ENCODE data around the gene CRYBG1.
"Not testable (repeated sequence)": the region's sequence is repeated elsewhere in the genome, so short reads cannot be mapped to it uniquely, and the experiment has no call there.

The CRYBG1 gene

DNA sequence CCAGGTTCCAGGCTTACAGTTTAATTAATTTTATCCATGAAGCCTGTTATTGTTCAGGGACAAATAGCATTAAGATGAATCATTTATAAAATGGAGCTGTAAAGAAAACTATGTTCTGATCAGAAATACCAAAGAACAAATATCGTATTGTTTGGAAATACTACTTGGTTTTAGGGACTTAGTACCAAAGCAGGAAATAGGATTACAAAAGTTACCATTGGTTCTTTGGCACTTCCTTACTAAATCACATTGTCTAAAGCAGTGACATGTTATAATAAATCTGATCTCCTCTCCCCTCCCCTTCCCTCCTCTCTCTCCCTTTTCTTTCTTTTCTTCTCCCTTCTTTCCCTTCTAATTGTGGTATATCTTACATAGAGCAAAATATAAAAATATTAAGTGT, 29.6 kb downstream of the CRYBG1 start:
- 95 to 100% methylated on average over 1 of the region's 1 CpG for WGBS, 2 experiments
- Histone ChIP-seq H3K9me3 (ENCODE audit: control insufficient read depth, low read length) (no peaks in the 10 kb centered on the region), H3K4me1 (ENCODE audit: control insufficient read depth, insufficient read depth, low read length) (no peaks in the 10 kb centered on the region), H3K27ac (ENCODE audit: insufficient read depth, low read depth, low read length, poor library complexity, severe bottlenecking) (no peak overlapping the region), H3K36me3 (ENCODE audit: control insufficient read depth, insufficient read depth, low read length) (no peaks in the 10 kb centered on the region), H3K27me3 (ENCODE audit: control insufficient read depth, insufficient read depth, low read length, poor library complexity, severe bottlenecking) (no peaks in the 10 kb centered on the region), H3K4me3 (ENCODE audit: insufficient read depth, low read depth, low read length) (no peak overlapping the region)

DNA sequence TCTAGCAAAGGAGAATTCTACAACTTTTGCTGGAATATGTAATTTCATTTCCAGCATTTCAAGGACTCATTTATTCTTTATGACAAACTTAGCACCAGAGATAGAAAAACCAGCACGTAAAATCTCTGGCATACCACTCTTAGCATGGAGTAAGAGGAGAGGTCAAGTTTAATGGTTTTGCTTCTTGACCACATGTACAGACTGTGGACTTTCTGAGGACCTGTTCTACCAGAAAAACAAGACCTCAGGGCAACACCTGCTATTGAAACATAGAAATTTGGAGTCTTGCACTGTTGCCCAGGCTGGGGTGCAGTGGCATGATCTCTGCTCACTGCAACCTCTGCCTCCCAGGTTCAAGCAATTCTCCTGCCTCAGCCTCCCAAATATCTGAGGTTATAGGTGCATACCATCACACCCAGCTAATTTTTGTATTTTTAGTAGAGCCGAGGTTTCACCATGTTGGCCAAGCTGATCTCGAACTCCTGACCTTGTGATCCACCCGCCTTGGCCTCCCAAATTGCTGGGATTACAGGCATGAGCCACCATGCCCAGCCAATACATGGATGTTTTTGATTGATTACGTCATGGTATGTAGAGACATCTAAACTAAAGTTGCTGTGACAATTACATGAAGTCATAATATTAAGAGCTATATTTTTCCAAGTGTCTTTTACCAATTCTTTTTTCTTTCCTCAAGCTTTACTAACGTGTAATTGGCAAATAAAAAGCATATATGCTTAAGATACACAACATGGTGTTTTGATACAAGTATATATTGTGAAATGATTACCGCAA, 36.1 kb downstream of the CRYBG1 start:
- WGBS, 2 experiments, result 93 to 95% methylated on average over 4 to 5 of the region's 7 CpGs
- H3K9me3 ChIP-seq (ENCODE audit: control insufficient read depth, low read length), result no peaks in the 10 kb centered on the region
- H3K4me3 ChIP-seq (ENCODE audit: insufficient read depth, low read depth, low read length), result no peak overlapping the region
- no peaks in the 10 kb centered on the region for H3K36me3 ChIP-seq (ENCODE audit: control insufficient read depth, insufficient read depth, low read length)
- no peaks in the 10 kb centered on the region for H3K4me1 ChIP-seq (ENCODE audit: control insufficient read depth, insufficient read depth, low read length)
- H3K27me3 ChIP-seq (ENCODE audit: control insufficient read depth, insufficient read depth, low read length, poor library complexity, severe bottlenecking), result no peaks in the 10 kb centered on the region
- H3K27ac ChIP-seq (ENCODE audit: insufficient read depth, low read depth, low read length, poor library complexity, severe bottlenecking), result no peak overlapping the region

DNA sequence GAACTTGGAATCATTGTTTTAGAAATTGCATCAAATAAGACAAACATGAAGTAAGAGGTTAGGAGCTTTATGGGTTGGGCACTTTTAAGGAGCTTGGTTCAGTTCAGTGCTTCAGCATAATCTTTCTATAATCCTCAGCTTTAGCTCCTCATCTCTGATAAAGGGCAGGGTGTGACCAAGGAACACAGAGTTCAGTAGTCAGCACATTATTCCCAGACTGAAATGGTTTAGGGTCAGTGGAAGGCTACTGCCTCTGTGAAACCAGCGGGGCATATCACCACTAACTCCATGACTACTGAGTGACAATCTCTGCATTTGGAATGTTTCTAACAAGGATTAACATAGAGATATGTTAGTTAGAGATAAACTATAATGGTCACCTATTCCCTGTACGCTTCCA, 36.9 kb downstream of the CRYBG1 start:
- Histone ChIP-seq H3K9me3 (ENCODE audit: control insufficient read depth, low read length) (no peaks in the 10 kb centered on the region), H3K4me3 (ENCODE audit: insufficient read depth, low read depth, low read length) (no peak overlapping the region), H3K27me3 (ENCODE audit: control insufficient read depth, insufficient read depth, low read length, poor library complexity, severe bottlenecking) (no peaks in the 10 kb centered on the region), H3K27ac (ENCODE audit: insufficient read depth, low read depth, low read length, poor library complexity, severe bottlenecking) (no peak overlapping the region), H3K4me1 (ENCODE audit: control insufficient read depth, insufficient read depth, low read length) (no peaks in the 10 kb centered on the region), H3K36me3 (ENCODE audit: control insufficient read depth, insufficient read depth, low read length) (no peaks in the 10 kb centered on the region)
- WGBS, 2 experiments, result 83 to 100% methylated on average over 2 of the region's 2 CpGs

GRCh38 chr6:106398621-106399020, 38.1 kb downstream of the CRYBG1 start:
- no peaks in the 10 kb centered on the region for H3K9me3 ChIP-seq (ENCODE audit: control insufficient read depth, low read length)
- H3K36me3 ChIP-seq (ENCODE audit: control insufficient read depth, insufficient read depth, low read length), result no peaks in the 10 kb centered on the region
- no peak overlapping the region for H3K27ac ChIP-seq (ENCODE audit: insufficient read depth, low read depth, low read length, poor library complexity, severe bottlenecking)
- no peaks in the 10 kb centered on the region for H3K27me3 ChIP-seq (ENCODE audit: control insufficient read depth, insufficient read depth, low read length, poor library complexity, severe bottlenecking)
- 90 to 93% methylated on average over 3 of the region's 3 CpGs for WGBS, 2 experiments
- no peak overlapping the region for H3K4me3 ChIP-seq (ENCODE audit: insufficient read depth, low read depth, low read length)
- H3K4me1 ChIP-seq (ENCODE audit: control insufficient read depth, insufficient read depth, low read length), result no peaks in the 10 kb centered on the region

- H3K4me1 ChIP-seq (ENCODE audit: control insufficient read depth, insufficient read depth, low read length); H3K4me3 ChIP-seq (ENCODE audit: insufficient read depth, low read depth, low read length); H3K9me3 ChIP-seq (ENCODE audit: control insufficient read depth, low read length); H3K27ac ChIP-seq (ENCODE audit: insufficient read depth, low read depth, low read length, poor library complexity, severe bottlenecking); H3K27me3 ChIP-seq (ENCODE audit: control insufficient read depth, insufficient read depth, low read length, poor library complexity, severe bottlenecking); H3K36me3 ChIP-seq (ENCODE audit: control insufficient read depth, insufficient read depth, low read length): not testable (repeated sequence)
- 88 to 93% methylated on average over 5 of the region's 5 CpGs for WGBS, 2 experiments
These were observed 44.5 kb downstream of the CRYBG1 start for GRCh38 chr6:106405044-106405443.

- Histone ChIP-seq H3K27ac (ENCODE audit: insufficient read depth, low read depth, low read length, poor library complexity, severe bottlenecking) (no peak overlapping the region), H3K4me1 (ENCODE audit: control insufficient read depth, insufficient read depth, low read length) (no peaks in the 10 kb centered on the region), H3K27me3 (ENCODE audit: control insufficient read depth, insufficient read depth, low read length, poor library complexity, severe bottlenecking) (no peaks in the 10 kb centered on the region), H3K9me3 (ENCODE audit: control insufficient read depth, low read length) (no peaks in the 10 kb centered on the region), H3K4me3 (ENCODE audit: insufficient read depth, low read depth, low read length) (no peak overlapping the region), H3K36me3 (ENCODE audit: control insufficient read depth, insufficient read depth, low read length) (no peaks in the 10 kb centered on the region)
- WGBS, 2 experiments, result 90 to 92% methylated on average over 3 of the region's 3 CpGs
These were observed 50.5 kb downstream of the CRYBG1 start for GRCh38 chr6:106411056-106411455.

- WGBS, 2 experiments, result 91 to 93% methylated on average over 6 of the region's 6 CpGs
- Histone ChIP-seq H3K9me3 (ENCODE audit: control insufficient read depth, low read length) (no peaks in the 10 kb centered on the region), H3K4me1 (ENCODE audit: control insufficient read depth, insufficient read depth, low read length) (no peaks in the 10 kb centered on the region), H3K27ac (ENCODE audit: insufficient read depth, low read depth, low read length, poor library complexity, severe bottlenecking) (no peak overlapping the region), H3K4me3 (ENCODE audit: insufficient read depth, low read depth, low read length) (no peak overlapping the region), H3K27me3 (ENCODE audit: control insufficient read depth, insufficient read depth, low read length, poor library complexity, severe bottlenecking) (no peaks in the 10 kb centered on the region), H3K36me3 (ENCODE audit: control insufficient read depth, insufficient read depth, low read length) (no peaks in the 10 kb centered on the region)
These were observed 51.2 kb downstream of the CRYBG1 start for GRCh38 chr6:106411643-106412200.

DNA sequence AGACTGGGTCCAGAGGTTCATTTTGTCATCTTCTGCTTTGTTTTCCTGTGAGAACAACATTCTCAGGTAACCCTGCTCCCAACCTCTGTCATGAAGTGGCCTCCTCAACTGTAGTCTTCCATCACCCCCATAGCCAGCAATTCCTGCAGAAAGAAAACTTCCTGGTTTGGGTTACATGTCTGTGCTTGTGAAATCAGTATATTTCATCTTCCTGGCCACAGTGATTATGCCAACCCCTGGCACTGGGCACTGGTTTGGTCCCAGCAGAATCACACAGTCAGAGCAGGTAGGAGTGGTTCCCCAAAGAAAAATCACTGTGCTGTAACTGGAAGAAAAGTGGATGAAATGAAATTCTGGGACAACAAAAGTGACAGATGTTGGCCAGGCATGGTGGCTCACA, 52.5 kb downstream of the CRYBG1 start:
- Histone ChIP-seq H3K4me3 (ENCODE audit: insufficient read depth, low read depth, low read length) (no peak overlapping the region), H3K36me3 (ENCODE audit: control insufficient read depth, insufficient read depth, low read length) (no peaks in the 10 kb centered on the region), H3K9me3 (ENCODE audit: control insufficient read depth, low read length) (no peaks in the 10 kb centered on the region), H3K4me1 (ENCODE audit: control insufficient read depth, insufficient read depth, low read length) (no peaks in the 10 kb centered on the region), H3K27ac (ENCODE audit: insufficient read depth, low read depth, low read length, poor library complexity, severe bottlenecking) (no peak overlapping the region), H3K27me3 (ENCODE audit: control insufficient read depth, insufficient read depth, low read length, poor library complexity, severe bottlenecking) (no peaks in the 10 kb centered on the region)

GRCh38 chr6:106413722-106414121, 53.2 kb downstream of the CRYBG1 start:
- H3K4me3 ChIP-seq (ENCODE audit: insufficient read depth, low read depth, low read length), result no peak overlapping the region
- no peaks in the 10 kb centered on the region for H3K36me3 ChIP-seq (ENCODE audit: control insufficient read depth, insufficient read depth, low read length)
- H3K4me1 ChIP-seq (ENCODE audit: control insufficient read depth, insufficient read depth, low read length), result no peaks in the 10 kb centered on the region
- H3K9me3 ChIP-seq (ENCODE audit: control insufficient read depth, low read length), result no peaks in the 10 kb centered on the region
- 80 to 82% methylated on average over 2 of the region's 2 CpGs for WGBS, 2 experiments
- no peak overlapping the region for H3K27ac ChIP-seq (ENCODE audit: insufficient read depth, low read depth, low read length, poor library complexity, severe bottlenecking)
- H3K27me3 ChIP-seq (ENCODE audit: control insufficient read depth, insufficient read depth, low read length, poor library complexity, severe bottlenecking), result no peaks in the 10 kb centered on the region

GRCh38 chr6:106415921-106416320, 55.4 kb downstream of the CRYBG1 start:
- no peaks in the 10 kb centered on the region for H3K36me3 ChIP-seq (ENCODE audit: control insufficient read depth, insufficient read depth, low read length)
- H3K4me1 ChIP-seq (ENCODE audit: control insufficient read depth, insufficient read depth, low read length), result no peaks in the 10 kb centered on the region
- H3K9me3 ChIP-seq (ENCODE audit: control insufficient read depth, low read length), result no peaks in the 10 kb centered on the region
- no peak overlapping the region for H3K27ac ChIP-seq (ENCODE audit: insufficient read depth, low read depth, low read length, poor library complexity, severe bottlenecking)
- H3K27me3 ChIP-seq (ENCODE audit: control insufficient read depth, insufficient read depth, low read length, poor library complexity, severe bottlenecking), result no peaks in the 10 kb centered on the region
- H3K4me3 ChIP-seq (ENCODE audit: insufficient read depth, low read depth, low read length), result no peak overlapping the region
- 87 to 88% methylated on average over 4 of the region's 4 CpGs for whole genome bisulfite sequencing, 2 experiments
